ENCODE results near the gene ADSS1.
A peak's percentile ranks its signal among the peaks of the same experiment; 100 is the strongest.

The ADSS1 gene

GRCh38 chr14:104741108-104741802 is 17.2 kb downstream of the ADSS1 start:
- TF ChIP-seq, protein P1, sequence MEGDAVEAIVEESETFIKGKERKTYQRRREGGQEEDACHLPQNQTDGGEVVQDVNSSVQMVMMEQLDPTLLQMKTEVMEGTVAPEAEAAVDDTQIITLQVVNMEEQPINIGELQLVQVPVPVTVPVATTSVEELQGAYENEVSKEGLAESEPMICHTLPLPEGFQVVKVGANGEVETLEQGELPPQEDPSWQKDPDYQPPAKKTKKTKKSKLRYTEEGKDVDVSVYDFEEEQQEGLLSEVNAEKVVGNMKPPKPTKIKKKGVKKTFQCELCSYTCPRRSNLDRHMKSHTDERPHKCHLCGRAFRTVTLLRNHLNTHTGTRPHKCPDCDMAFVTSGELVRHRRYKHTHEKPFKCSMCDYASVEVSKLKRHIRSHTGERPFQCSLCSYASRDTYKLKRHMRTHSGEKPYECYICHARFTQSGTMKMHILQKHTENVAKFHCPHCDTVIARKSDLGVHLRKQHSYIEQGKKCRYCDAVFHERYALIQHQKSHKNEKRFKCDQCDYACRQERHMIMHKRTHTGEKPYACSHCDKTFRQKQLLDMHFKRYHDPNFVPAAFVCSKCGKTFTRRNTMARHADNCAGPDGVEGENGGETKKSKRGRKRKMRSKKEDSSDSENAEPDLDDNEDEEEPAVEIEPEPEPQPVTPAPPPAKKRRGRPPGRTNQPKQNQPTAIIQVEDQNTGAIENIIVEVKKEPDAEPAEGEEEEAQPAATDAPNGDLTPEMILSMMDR (IDR thresholded peaks at IDR 0.05): no peak
- no peak for TF ChIP-seq ZFX (IDR thresholded peaks at IDR 0.05; ENCODE audit: borderline replicate concordance)
- no peak overlapping the region for H3K27ac ChIP-seq

DNA sequence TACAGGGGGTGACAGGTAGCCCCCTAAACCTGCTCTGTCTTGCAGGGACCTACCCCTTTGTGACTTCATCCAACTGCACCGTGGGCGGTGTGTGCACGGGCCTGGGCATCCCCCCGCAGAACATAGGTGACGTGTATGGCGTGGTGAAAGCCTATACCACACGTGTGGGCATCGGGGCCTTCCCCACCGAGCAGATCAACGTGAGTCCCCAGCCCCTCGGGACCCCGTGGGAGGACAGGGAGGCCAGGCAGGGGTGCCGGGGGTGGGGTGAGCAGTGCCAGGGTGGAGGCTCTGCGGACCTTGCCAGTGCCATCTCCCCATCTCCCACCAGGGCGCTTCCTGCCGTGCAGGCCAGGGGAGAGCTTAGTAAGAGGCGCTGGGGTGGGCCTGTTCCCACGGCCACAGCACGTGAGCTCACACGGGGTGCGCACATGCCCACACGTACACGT is 17.8 kb downstream of the ADSS1 start:
- H3K27ac ChIP-seq: no peak overlapping the region
- TF ChIP-seq, protein P1 (IDR thresholded peaks at IDR 0.05): no peak
- no peak for TF ChIP-seq ZFX (IDR thresholded peaks at IDR 0.05; ENCODE audit: borderline replicate concordance)

DNA sequence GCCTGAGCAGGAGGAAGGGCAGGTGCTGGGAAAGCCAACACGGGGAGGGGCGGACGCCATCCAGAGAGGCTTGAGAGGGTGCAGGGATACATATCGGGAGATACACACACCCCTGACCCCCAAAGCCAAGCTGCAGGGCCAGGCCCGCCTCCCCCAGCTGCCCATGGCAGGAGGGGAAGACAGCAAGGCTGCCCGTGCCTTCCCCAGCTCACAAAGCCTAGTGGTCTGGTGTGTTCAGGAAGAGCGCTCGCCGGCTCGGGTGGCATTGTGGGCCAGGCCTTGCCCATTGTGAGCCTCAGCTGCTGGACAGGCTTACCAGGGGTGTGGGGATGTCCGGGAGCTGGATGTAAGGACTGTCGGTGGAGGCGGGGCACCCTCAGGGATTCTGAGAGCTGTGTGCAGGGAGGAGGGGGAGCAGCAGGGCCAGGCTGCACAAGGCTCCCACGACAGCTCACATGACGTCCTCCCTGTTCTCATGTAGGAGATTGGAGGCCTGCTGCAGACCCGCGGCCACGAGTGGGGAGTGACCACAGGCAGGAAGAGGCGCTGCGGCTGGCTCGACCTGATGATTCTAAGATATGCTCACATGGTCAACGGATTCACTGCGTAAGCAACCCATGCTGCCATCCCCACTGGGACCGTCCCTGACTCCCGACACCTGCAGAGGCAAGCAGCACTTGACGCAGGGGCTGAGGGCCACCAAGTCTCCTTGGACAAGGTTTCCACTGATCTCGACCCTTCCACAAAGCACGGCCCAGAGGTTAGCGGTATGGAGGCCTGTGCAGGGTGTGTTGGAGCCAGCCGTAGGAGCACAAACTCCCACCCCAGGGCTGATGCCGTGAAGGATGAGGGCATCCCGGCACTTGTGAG is 18.8 kb downstream of the ADSS1 start:
- no peak overlapping the region for H3K27ac ChIP-seq
- TF ChIP-seq, protein P1 (IDR thresholded peaks at IDR 0.05): no peak
- TF ChIP-seq ZFX (IDR thresholded peaks at IDR 0.05; ENCODE audit: borderline replicate concordance): no peak

DNA sequence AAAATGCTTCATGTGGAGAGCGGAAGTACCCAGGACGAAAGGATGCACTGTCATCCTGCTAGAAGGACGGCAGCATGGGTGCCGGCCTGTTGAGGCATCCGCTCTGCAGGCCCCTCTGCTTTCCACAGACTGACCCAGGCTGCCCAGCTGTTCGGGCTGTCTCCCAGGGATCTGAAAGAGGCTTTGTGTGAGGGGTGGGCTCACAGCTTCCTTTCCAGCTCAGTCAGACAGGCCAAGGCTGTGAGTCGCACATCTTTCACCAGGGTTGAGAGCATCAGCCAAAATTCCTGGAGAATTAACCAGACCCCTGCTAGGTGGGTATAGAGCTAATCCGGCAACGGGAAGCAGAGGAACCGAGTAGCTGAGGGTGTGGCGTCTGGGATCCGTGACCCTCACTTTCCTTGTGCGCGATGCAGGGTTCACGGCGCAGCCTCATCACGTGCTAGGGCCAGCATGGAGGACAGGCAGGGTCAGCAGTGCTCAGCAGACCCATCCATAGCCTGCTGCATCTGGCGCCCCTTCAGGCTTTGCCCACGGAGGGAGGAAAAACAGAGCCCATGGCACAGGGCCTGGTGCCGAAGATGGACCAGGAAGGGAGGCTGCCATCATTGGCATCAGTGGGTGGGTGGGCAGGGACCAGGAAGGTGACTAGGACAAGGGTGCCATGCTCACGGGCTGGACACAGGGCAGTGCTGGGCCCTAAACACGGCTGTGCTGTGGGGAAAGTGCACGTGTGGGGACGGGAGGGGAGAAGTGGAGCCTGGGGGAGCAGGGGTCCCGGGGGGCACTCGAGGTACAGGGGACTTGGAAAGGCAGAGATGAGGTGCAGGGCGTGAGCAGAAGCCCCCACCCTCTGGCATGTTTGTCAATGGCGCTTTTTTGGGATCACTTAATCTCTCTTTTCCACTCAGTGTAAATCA is 19.7 kb downstream of the ADSS1 start:
- no peak for TF ChIP-seq ZFX (IDR thresholded peaks at IDR 0.05; ENCODE audit: borderline replicate concordance)
- TF ChIP-seq, protein P1 (IDR thresholded peaks at IDR 0.05): no peak
- H3K27ac ChIP-seq: no peak overlapping the region

- TF ChIP-seq, protein P1 (IDR thresholded peaks at IDR 0.05): no peak
- no peak for TF ChIP-seq ZFX (IDR thresholded peaks at IDR 0.05; ENCODE audit: borderline replicate concordance)
- H3K27ac ChIP-seq: no peak overlapping the region
Observed at GRCh38 chr14:104744484-104744883, 20.5 kb downstream of the ADSS1 start.

GRCh38 chr14:104745431-104745830 is 21.4 kb downstream of the ADSS1 start:
- TF ChIP-seq, protein P1 (IDR thresholded peaks at IDR 0.05): no peak
- TF ChIP-seq ZFX (IDR thresholded peaks at IDR 0.05; ENCODE audit: borderline replicate concordance): no peak
- H3K27ac ChIP-seq: 0 out of 2 replicates have a peak overlapping the region, but pooled peaks have one; percentile 67
